ENCODE results near the gene ADAM23. TPM values are rescaled to one million over a fixed set of nuclear protein-coding genes. Genes with fewer than 3 reads are reported as not detected.
A peak's percentile ranks its signal among the peaks of the same experiment; 100 is the strongest.

ADAM23 gene
- total RNA-seq, 1 donor from 2014 or later, result 61.2 TPM

GRCh38 chr2:206521115-206521514 lies 77.8 kb downstream of the ADAM23 start:
- DNase-seq, result no peak
- peaks cover 12% of the 10 kb centered on the region for H3K4me1 ChIP-seq
- H3K36me3 ChIP-seq, result no peaks in the 10 kb centered on the region
- no peaks in the 10 kb centered on the region for H3K9me3 ChIP-seq (replicated peaks)
- H3K4me3 ChIP-seq, result no peak overlapping the region
- no peaks in the 10 kb centered on the region for H3K27me3 ChIP-seq (ENCODE audit: low read depth)
- H3K27ac ChIP-seq (replicated peaks), result no peak overlapping the region
- intact Hi-C loops (cut with micrococcal nuclease), result no loop called here
- peak; percentile 20 for TF ChIP-seq CTCF (IDR thresholded peaks at IDR 0.05; ENCODE audit: borderline replicate concordance)

- Histone ChIP-seq H3K27ac (replicated peaks) (no peak overlapping the region), H3K4me1 (peaks cover 11% of the 10 kb centered on the region), H3K4me3 (no peak overlapping the region), H3K27me3 (ENCODE audit: low read depth) (no peaks in the 10 kb centered on the region), H3K9me3 (replicated peaks) (no peaks in the 10 kb centered on the region), H3K36me3 (no peaks in the 10 kb centered on the region)
- TF ChIP-seq CTCF (IDR thresholded peaks at IDR 0.05; ENCODE audit: borderline replicate concordance), result no peak
- DNase-seq, result no peak
- intact Hi-C loops (cut with micrococcal nuclease), result no loop called here
These were observed 78.3 kb downstream of the ADAM23 start for GRCh38 chr2:206521612-206522011.

GRCh38 chr2:206526416-206526815 lies 83.1 kb downstream of the ADAM23 start:
- H3K27me3 ChIP-seq (ENCODE audit: low read depth), result no peaks in the 10 kb centered on the region
- intact Hi-C loops (cut with micrococcal nuclease), result no loop called here
- TF ChIP-seq CTCF (IDR thresholded peaks at IDR 0.05; ENCODE audit: borderline replicate concordance), result no peak
- no peak for DNase-seq
- no peak overlapping the region for H3K4me3 ChIP-seq
- peaks cover 5% of the 10 kb centered on the region for H3K4me1 ChIP-seq
- no peak overlapping the region for H3K27ac ChIP-seq (replicated peaks)
- no peaks in the 10 kb centered on the region for H3K9me3 ChIP-seq (replicated peaks)
- no peaks in the 10 kb centered on the region for H3K36me3 ChIP-seq

- no peak for DNase-seq
- H3K9me3 ChIP-seq (replicated peaks), result no peaks in the 10 kb centered on the region
- H3K27me3 ChIP-seq (ENCODE audit: low read depth), result no peaks in the 10 kb centered on the region
- H3K27ac ChIP-seq (replicated peaks), result no peak overlapping the region
- H3K4me3 ChIP-seq, result no peak overlapping the region
- TF ChIP-seq CTCF (IDR thresholded peaks at IDR 0.05; ENCODE audit: borderline replicate concordance), result no peak
- no peaks in the 10 kb centered on the region for H3K36me3 ChIP-seq
- peaks cover 12% of the 10 kb centered on the region for H3K4me1 ChIP-seq
- intact Hi-C loops (cut with micrococcal nuclease), result no loop called here
These were observed 83.8 kb downstream of the ADAM23 start for GRCh38 chr2:206527153-206527552.

GRCh38 chr2:206530727-206531126 lies 87.4 kb downstream of the ADAM23 start:
- no peak for TF ChIP-seq CTCF (IDR thresholded peaks at IDR 0.05; ENCODE audit: borderline replicate concordance)
- Histone ChIP-seq H3K27ac (replicated peaks) (no peak overlapping the region), H3K36me3 (no peaks in the 10 kb centered on the region), H3K4me1 (peaks cover 20% of the 10 kb centered on the region), H3K27me3 (ENCODE audit: low read depth) (no peaks in the 10 kb centered on the region), H3K9me3 (replicated peaks) (no peaks in the 10 kb centered on the region), H3K4me3 (no peak overlapping the region)
- DNase-seq, result no peak
- intact Hi-C loops (cut with micrococcal nuclease), result no loop called here

Data from left ventricle myocardium inferior (tissue), 1 donor.